NCI-H1048 (cell line): ENCODE results near the gene CHST11.

Source experiments
- DNase-seq: peaks from one replicate; lab custom pipeline; 2025; lab: John Stamatoyannopoulos, UW

CHST11 gene

DNA sequence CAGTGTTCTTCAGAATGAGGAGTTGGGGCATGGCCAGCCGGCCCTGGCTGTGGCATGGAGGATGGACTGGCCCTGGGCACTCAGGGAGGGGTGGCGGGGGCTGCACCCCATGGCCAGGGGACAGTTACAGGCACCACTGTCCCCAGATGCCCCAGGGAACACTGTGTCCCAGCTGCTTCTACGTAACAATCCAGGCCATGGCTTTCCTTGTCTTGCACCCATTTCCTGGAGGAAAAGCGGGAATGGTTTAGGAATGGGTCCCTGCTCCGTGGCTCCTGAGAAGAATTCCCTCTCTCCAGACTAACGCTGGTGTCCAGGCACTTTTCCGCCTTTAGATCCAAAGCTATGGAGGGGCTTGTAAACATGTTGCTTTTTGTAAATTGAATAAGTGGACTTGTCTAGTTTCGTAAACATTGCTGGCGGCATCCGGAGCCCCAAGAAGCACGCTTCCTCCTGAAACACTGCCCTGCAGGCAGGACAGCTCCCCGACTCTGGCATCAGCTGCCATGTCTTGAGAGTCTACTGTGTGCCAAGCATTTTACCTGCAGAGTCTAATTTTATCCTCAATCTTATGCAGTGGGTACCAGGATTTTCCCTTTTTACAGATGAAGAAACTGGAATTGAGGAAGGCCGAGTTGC, 263.1 kb downstream of the CHST11 start:
- DNase-seq: no peak

GRCh38 chr12:104720339-104721038, 263.7 kb downstream of the CHST11 start:
- DNase-seq: no peak

DNA sequence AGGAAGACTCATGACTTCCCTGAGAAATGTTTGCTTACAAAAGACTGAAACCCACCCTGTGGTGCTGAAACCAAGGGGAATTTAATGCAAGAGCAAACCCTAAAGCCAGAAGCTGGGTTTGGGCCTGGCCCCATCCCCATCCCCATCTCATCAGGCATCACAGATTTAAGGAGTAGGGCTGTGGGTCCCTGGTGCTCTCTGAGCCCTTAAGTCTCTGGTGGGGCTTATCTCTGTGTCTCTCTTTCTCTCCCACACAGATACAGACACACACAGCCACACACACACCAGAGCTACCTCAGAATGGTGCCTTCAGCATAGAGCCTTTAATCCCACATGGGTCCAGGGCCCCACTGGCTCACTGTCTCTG, 264.3 kb downstream of the CHST11 start:
- no peak for DNase-seq

DNA sequence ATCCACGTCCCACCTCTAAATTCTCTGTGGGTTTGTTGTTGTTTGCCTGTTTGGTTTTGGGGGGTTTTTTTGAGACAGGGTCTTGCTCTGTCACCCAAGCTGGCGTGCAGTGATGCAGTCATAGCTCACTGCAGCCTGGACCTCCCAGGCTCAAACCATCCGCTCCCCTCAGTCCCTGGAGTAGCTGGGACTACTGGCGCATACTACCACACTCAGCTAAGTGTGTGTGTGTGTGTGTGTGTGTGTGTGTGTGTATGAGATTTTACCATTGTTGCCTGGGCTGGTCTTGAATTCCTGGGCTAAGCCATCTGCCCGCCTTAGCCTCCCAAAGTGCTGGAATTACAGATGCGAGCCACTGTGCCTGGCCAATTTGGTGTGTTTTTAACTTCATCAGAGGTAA, 265.2 kb downstream of the CHST11 start:
- DNase-seq: no peak

DNA sequence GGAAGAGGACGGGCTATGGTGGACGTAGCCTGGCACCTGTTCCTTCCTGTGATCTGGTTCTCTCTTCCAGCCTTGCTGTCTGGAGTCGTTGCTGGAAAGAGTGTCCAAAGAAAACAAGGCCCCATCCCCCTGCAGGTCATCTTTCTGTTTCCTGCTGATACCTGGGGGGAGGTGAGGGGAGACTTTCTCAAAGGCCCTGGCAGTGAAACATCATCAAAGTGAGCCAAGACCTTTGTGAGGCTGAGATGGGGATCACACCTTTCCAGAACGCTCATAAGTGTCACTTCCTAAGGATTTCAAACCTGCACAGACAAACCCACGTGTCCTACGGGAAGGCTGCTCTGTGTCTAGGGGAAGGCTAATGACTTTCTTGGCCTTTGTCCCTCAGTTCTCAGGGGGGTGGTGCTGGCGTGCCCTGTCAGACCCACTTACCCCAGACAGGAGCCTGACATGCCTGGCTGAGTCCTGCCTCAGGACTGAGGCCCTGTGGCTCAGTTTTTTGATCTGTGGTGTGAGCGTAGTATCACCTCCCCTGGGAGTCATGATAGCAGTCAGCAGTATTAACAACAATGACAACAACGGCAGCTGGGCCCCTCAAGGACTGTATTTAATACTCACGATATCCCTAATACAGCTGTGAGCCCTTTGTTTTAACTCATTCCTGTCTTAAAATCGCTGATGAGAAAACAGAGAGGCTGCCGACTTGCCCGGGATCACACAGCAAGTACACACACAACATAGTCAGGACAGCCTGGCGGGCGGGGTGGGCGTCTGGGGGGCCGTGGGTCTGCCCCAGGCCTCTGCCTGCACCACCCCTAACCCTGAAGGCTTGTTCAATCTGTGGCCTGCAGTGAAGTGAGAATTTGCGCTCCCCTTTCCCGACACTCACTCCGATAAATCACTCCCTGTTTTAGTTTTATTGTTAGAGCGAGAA, 266.1 kb downstream of the CHST11 start:
- DNase-seq: no peak

- DNase-seq: no peak
Measured at GRCh38 chr12:104723895-104724294, 267.1 kb downstream of the CHST11 start.

DNA sequence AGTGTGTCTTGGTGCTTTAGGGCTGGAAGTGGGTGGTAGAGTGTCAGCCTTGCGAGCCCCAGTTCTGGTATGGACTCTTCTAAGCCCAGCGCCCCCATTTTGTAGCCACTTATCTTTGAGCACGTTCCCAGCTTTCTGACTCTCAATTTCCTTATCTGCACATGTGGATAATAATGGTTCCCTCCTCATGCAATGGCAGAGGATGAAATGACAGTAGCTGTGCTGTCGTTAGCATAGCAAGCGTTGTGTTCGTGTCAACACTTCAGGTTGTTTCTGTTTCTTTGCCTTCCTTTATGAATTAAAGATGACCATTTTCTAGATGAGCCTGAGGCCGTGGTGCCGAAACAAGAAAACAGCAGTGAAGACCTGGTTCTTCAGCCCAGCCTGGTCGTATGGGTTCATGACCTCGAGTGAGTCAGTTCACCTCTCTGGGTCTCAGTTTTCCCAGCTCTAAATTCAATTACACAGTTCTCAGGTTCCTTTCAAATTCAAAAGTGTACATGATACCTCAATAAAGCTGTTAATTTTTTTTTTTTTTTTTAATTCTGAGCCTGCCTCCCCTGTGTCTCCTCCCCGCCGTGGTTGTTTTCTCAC, 268.3 kb downstream of the CHST11 start:
- DNase-seq: no peak

GRCh38 chr12:104725610-104726009, 268.9 kb downstream of the CHST11 start:
- DNase-seq: no peak

DNA sequence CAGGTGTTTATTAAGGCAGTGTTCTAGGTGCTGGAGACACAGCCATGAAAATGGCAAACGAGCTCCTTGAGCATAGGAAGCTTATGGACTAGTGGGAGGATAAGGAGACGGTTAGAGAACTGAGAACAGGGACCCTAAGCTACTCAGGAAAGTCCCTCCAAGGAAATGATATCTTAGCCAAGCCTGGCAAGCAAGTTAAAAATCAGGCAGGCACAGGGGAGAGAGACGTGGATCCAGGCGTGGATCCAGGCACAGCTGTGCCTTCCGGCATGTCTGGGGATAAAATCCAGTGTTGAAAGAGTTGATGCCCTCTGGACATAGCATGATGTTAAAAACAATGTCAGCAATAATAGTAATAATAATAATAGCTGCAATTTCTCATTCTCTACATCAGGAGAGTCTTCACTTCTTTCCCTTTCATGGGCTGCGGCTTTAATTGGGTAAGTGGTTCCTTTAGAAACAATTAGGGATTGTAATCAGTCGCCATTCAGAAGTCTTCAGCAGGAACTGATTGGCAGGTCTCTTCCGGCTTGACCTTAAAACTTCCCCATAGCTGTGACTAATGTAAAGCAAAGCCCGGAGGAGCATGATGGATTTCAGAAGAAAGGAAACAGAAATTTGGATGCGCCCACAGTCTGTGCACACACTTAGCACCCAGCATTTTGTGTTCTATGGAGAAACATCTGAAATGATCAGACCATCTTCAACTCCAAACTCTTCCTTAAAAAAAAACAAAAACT, 271.1 kb downstream of the CHST11 start:
- DNase-seq: no peak

- DNase-seq: no peak
Measured at GRCh38 chr12:104729091-104729490, 272.3 kb downstream of the CHST11 start.

DNA sequence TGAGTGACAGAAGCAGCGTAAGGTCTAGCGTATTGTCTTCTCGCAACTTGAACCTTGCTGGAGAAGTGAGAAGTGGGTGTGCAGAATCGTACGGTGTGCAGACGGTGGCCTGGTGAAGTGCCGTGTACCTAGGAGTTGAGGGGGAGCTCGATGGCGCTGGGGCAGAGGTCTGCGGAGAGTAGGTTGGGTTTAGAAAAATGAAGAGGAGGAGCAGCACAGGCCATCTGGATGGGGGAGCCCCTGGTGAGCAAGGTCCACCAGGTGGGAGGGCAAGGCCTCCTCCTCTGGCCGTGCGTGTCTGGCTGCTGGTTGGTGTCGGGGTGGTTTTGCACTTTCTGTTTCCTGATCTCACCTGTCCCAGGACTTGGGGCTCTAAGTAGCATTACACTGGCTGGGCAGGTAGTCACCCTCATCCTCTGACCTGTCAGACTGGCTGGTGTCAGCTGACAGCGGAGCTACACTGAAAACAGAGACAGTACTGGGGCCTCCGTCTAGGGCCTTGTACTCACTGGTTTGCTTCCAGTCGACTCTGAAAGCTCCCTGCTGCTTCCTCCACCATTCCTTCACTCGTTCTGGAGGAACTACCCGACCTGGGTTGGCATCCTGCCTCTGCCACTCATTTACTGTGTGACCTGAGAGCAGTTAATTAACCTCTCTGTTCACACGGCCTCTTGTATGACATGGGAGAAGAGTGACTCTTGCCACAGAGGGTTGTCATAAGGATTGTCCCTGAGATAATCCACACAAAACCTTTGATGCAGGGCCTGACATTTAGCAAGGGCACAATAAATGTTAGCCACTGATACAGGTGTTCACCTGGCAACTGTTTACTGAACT, 273.1 kb downstream of the CHST11 start:
- DNase-seq: no peak

DNA sequence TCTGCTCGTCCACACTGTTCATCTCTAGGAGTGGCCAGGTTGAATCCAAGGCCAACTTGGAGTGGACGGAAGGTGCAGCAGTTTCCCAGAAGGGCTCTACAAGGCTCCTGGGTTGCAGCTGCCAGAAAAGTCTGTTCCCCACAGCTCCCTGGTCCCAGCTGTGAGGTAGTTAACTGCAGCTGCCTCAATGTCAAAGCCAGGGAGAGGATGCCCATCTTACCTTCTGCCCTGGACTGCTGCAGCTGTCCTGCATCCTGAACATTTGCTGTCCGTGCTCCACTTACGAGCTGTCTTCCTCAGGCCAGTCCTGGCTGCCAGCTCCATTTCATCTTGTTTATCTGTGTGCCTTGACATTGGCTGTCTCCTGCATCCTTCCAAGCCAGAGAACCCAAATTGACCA, 274.0 kb downstream of the CHST11 start:
- no peak for DNase-seq

DNA sequence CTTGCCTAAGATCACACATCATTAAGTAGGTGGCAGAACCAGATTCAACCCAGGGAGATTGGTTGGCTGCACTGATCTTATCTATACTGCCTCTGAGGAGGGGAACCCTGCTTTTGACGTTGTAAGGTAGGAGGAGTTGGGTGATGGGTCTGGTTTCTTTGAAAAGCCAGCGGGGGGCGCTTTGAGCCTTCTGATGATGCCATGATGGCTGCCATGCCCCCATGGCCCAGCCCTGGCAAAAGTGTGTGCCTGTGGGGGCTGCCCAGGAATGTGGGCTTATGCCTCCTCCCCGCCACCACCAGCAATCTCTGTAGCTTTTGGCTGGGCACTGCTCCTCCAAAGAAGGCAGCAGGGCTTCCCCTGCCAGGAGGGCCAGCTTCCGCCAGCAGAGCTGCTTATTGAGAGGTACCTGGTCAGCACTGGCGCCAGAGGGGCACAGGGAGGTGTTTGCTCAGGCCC, 277.0 kb downstream of the CHST11 start:
- no peak for DNase-seq

GRCh38 chr12:104734541-104735095, 277.9 kb downstream of the CHST11 start:
- DNase-seq: no peak

DNA sequence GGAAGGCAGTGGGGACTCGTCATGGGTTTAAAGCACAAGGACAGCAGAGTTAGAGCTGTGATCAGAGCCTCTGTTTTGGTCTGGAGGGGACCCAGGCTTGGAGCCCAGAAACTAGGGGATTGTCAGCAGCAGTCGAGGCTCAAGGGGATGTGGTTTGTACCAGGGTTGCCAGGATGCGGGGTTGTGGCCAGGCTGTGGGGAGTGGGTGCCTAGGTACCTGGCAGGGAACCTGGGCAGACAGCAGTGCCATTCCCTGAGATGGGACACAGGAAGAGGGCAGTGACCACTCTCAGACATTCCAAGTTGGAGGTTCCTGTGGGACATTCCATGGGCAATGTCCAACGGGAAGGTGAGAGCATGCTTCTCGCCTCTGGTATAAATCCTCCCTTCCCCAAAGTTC, 279.1 kb downstream of the CHST11 start:
- DNase-seq: no peak

GRCh38 chr12:104736307-104736706, 279.6 kb downstream of the CHST11 start:
- DNase-seq: no peak

DNA sequence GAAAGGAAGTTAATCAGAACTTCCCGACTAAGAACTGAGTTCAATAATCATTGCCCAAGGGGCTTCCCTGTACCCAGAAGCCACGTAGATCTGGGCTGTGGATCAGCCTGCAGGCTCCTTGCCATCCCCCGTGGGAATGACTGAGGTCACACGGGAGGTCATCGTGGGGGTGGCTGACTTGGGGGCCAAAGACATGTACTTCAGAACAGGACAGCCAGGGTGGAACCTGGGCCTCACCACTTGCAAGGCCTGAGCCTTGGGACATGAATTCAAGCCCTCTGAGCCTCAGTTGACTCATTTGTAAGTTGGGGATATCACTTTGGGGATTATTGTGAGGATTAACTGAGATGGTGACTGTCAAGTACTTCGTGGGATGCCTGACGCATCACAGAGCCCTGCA, 280.4 kb downstream of the CHST11 start:
- no peak for DNase-seq

DNA sequence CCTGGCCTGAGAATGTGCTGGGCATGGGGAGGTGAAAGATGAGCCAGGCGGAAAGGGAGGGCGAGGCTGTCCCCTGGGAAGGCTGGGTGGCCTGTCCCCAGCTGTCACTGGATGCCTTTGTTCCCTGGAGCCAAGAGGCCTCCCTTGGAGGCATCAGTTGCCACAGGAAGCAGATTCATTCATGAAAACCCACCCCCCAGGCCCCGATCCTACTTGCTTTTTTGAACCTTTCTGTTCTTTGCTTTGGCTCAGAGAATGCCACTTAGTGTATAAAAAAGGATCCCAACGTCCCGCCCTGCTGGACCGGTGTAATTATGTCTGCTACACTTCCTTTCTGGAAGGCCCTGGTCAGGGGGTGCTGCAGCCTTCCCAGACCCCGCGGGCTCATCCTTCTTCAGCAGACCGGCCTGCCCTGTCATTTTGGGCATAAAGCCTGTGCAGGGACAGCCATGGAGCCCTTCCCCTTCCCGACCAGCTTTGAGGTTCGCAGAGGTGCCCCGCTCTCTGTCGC, 281.1 kb downstream of the CHST11 start:
- no peak for DNase-seq

- no peak for DNase-seq
Measured at GRCh38 chr12:104738331-104738730, 281.6 kb downstream of the CHST11 start.
